Heart left ventricle (tissue), 16 donors: Measurements from ENCODE around the gene LCP2. TPM values are rescaled to one million over a fixed set of nuclear protein-coding genes. Genes with fewer than 3 reads are reported as not detected.

Experiments
- ATAC-seq, 4 donors: fragments of 200-7000 bp; cut with Tn5 transposase; one replicate each; pipeline ENCODE4 v1.9.1; 2020 to 2022; ENCODE audit warnings: moderate library complexity in 4 of 4, mild to moderate bottlenecking in 3 of 4, moderate number of reproducible peaks in 1 of 4
- DNase-seq, 5 donors: peaks; one replicate each; pipeline ENCODE4 v3.0.0-alpha.2; 2020
- H3K27ac ChIP-seq, 12 donors: fragments of 200-600 bp; sonication (generic) in 4 of 12; one replicate each; pipeline versions ENCODE4 v1.5.0 to v1.8.0; 2016 to 2022; ENCODE audit warnings: mild to moderate bottlenecking in 2 of 12
- H3K27me3 ChIP-seq, 9 donors: fragments of 200-600 bp; sonication (generic) in 2 of 9; one replicate each; pipeline versions ENCODE4 v1.5.1 to v1.8.0; 2016 to 2022; ENCODE audit warnings: mild to moderate bottlenecking in 3 of 9
- H3K36me3 ChIP-seq, 9 donors: fragments of 200-600 bp; sonication (generic) in 2 of 9; one replicate each; pipeline versions ENCODE4 v1.5.0 to v1.8.0; 2018 to 2022; ENCODE audit warnings: mild to moderate bottlenecking in 2 of 9
- H3K4me1 ChIP-seq, 12 donors: fragments of 200-600 bp; sonication (generic) in 4 of 12; one replicate each; pipeline versions ENCODE4 v1.5.0 to v1.8.0; 2016 to 2022; ENCODE audit warnings: mild to moderate bottlenecking in 3 of 12
- H3K4me3 ChIP-seq, 12 donors: fragments of 200-600 bp; sonication (generic) in 4 of 12; one replicate each; pipeline versions ENCODE4 v1.5.0 to v1.8.0; 2017 to 2022; ENCODE audit warnings: mild to moderate bottlenecking in 9 of 12, moderate library complexity in 4 of 12
- H3K9me3 ChIP-seq, 12 donors: fragments of 200-600 bp; sonication (generic) in 4 of 12; one replicate each; pipeline versions ENCODE4 v1.5.0 to v1.8.0; 2016 to 2022; ENCODE audit warnings: mild to moderate bottlenecking in 1 of 12
- CTCF ChIP-seq, 12 donors: fragments of 200-600 bp; sonication (generic) in 4 of 12; IDR thresholded peaks; one replicate each; pipeline versions ENCODE4 v1.5.0 to v1.8.0; 2018 to 2022; ENCODE audit warnings: antibody characterized with exemption in 12 of 12, mild to moderate bottlenecking in 5 of 12
- POLR2A ChIP-seq, 2 donors: fragments of 450-650 bp; IDR thresholded peaks; one replicate each; pipeline ENCODE4 v1.6.1; 2017; ENCODE audit warnings: antibody characterized with exemption in 2 of 2, mild to moderate bottlenecking in 2 of 2, moderate library complexity in 2 of 2
- WGBS, 4 donors: extraction: QIAGEN DNeasy Blood & Tissue Kit in 2 of 4; methylation state at CpG; one replicate each; pipeline versions ENCODE4 v1.1.5 to v1.1.7; 2013 to 2018; 5-methylcytosine and 5-hydroxymethylcytosine counted together
- intact Hi-C, 10 donors: fragments of 100-400 bp; cut with DNase I; formaldehyde crosslinking; loops; one replicate each; pipeline versions ENCODE4 v1.11.1 to v1.14.2; 2022
- polyA plus RNA-seq, 2 donors: library from polyadenylated mRNA; stranded (reverse); fragments of 200-250 nt; gene quantifications; one replicate each; pipeline ENCODE4 v1.2.3, GENCODE V29; 2013
- total RNA-seq, 9 donors: library from RNA; depleted of rRNA in 2 of 9; stranded (reverse); fragments of >200 nt in 2 of 9; fragmentation: NEBNext Ultra II Directional in 3 of 9; extraction: Animal tissue kit (Norgen Biotek cat#: 25700) in 3 of 9; gene quantifications; one replicate each; pipeline versions ENCODE4 v1.1.0 to v1.2.4, GENCODE V29; 2016 to 2023
- donor health status: ischemic (EF 13 %, LVEDD 7.1; RV severe dilation, severe dysfunction).
- donor health status: healthy with polysubstance abuse.
- donor health status: DM: no; HTN: yes; CAD: no.
- donor health status: DM: no; HTN: no; CAD: no.
- donor health status: ischemic (EF 25% LVEDD 6.9; RV normal size, moderate dysfunction).
- donor health status: ischemic (EF 25% LVEDD 5.7; RV mildly dilated, moderate dysfunction).
- donor health status: healthy.
- donor health status: DM: yes; HTN: yes; CAD: no.
- donor health status: ischemic (EF 35%, LVEDD 5.7; RV mildly dilated, moderate dysfunction).
- donor health status: nonischemic (EF 11% LVEDD 7.7; RV severe dilation, severe dysfunction).
- donor health status: DM: yes; HTN: yes; CAD: no.
- donor health status: PGD.
- donor health status: ischemic (EF 29% LVEDD 5.4; RV normal size, mild dysfunction).
- donor health status: nonischemic (EF 23%, LVEDD 6.1; RV moderate dilation, normal function).

Gene LCP2
- total and polyA plus RNA-seq, 11 donors = 2.2 to 73.7 (median 4.6) TPM

DNA sequence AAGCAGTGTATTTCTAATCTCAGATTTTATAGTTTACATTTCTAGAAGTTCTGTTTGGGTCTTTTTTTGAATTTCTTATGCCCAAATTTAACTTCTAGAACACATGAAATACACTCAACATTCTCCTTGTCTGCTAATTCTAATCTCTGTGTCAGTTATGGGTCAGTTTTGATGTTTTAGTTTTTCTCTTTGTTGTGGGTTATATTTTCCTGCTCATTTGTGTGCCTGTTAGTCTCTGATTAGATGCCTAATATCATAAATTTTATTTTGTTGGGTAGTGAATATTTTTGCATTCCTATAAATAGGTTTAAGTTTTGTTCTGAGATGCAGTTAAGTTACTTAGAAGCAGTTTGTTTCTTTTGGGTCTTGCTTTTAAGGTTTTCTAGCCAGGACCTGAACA is 12.4 kb downstream of the LCP2 start:
- H3K27me3 ChIP-seq = no peaks in the 10 kb centered on the region
- H3K27ac ChIP-seq = peak overlapping the region in 1 of 12 donors; percentile 38
- intact Hi-C loops = no loop called here
- TF ChIP-seq POLR2A (IDR thresholded peaks at IDR 0.05) (no peak), CTCF (IDR thresholded peaks at IDR 0.05) (no peak)
- DNase-seq (no peak), ATAC-seq (no peak)
- peaks cover 0 to 27% (median 0%) of the 10 kb centered on the region in 12 donors for H3K9me3 ChIP-seq
- H3K4me1 ChIP-seq = peaks cover 0 to 92% (median 14%) of the 10 kb centered on the region in 12 donors
- no peak overlapping the region for H3K4me3 ChIP-seq
- H3K36me3 ChIP-seq = peaks cover 0 to 92% (median 0%) of the 10 kb centered on the region in 9 donors

DNA sequence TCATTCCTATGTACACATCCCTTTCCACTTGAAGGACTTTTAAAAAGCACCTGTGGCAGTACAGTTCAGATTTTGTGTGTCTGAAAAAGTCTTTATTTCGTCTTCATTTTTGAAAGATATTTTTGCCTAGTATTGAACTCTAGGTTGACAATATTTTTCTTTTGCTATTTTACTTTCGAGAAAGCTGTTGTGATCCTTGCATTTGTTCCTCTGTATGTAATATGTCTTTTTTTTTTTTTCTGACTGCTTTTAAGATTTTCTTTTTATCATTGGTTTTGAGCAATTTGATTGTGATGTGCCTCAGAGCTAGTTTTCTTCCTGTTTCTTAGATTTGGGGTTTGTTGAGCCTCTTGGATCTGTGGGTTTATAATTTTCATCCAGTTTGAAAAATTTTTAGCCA is 13.3 kb downstream of the LCP2 start:
- peak overlapping the region in 1 of 12 donors; percentile 4 for H3K4me3 ChIP-seq
- peaks cover 0 to 27% (median 0%) of the 10 kb centered on the region in 12 donors for H3K9me3 ChIP-seq
- ATAC-seq = no peak
- peak overlapping the region in 1 of 12 donors; percentile 58 for H3K27ac ChIP-seq
- intact Hi-C loops = no loop called here
- peaks cover 0 to 92% (median 19%) of the 10 kb centered on the region in 12 donors for H3K4me1 ChIP-seq
- 87 to 91% (median 90%) methylated on average over 2 of the region's 2 CpGs for WGBS, 4 donors
- peaks cover 0 to 85% (median 0%) of the 10 kb centered on the region in 9 donors for H3K36me3 ChIP-seq
- TF ChIP-seq CTCF (IDR thresholded peaks at IDR 0.05) (no peak), POLR2A (IDR thresholded peaks at IDR 0.05) (no peak)
- no peak for DNase-seq
- H3K27me3 ChIP-seq = no peaks in the 10 kb centered on the region

DNA sequence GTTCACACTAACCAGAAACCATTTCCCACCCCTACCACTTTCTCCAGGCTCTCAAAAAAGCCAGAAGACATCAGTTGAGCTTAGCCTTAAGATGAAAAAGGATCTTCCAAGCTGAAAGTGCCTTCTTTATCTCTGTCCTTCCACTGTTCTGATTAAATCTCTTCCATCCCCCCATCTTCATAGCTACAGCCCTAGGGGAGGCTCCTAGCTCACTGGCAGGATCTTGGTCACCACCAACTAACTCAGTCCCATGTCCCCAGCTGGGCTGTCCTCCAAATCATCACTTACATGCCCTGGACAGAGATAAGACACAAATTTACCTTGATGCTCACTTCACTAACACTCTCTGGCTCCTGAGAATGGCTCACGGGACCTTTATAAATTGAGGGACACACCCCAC is 14.3 kb downstream of the LCP2 start:
- Histone ChIP-seq H3K4me3 (no peak overlapping the region), H3K27me3 (no peaks in the 10 kb centered on the region), H3K9me3 (peaks cover 0 to 27% (median 0%) of the 10 kb centered on the region in 12 donors), H3K4me1 (peaks cover 0 to 92% (median 15%) of the 10 kb centered on the region in 12 donors), H3K27ac (peak overlapping the region in 1 of 12 donors; percentile 58), H3K36me3 (peaks cover 0 to 76% (median 0%) of the 10 kb centered on the region in 9 donors)
- 85 to 96% (median 90%) methylated on average over 1 of the region's 1 CpG for WGBS, 4 donors
- DNase-seq = no peak
- no peak for ATAC-seq
- TF ChIP-seq POLR2A (IDR thresholded peaks at IDR 0.05) (no peak), CTCF (IDR thresholded peaks at IDR 0.05) (no peak)
- intact Hi-C loops = no loop called here

GRCh38 chr5:170280011-170280493 is 17.5 kb downstream of the LCP2 start:
- ATAC-seq (peak; percentile 26 to 57 (median 47)), DNase-seq (no peak)
- H3K36me3 ChIP-seq = peaks cover 0 to 61% (median 0%) of the 10 kb centered on the region in 9 donors
- H3K4me3 ChIP-seq = no peak overlapping the region
- TF ChIP-seq CTCF (IDR thresholded peaks at IDR 0.05) = no peak
- TF ChIP-seq POLR2A (IDR thresholded peaks at IDR 0.05) = no peak
- H3K4me1 ChIP-seq = peaks cover 0 to 88% (median 10%) of the 10 kb centered on the region in 12 donors
- peaks cover 0 to 22% (median 0%) of the 10 kb centered on the region in 12 donors for H3K9me3 ChIP-seq
- no peaks in the 10 kb centered on the region for H3K27me3 ChIP-seq
- H3K27ac ChIP-seq = peak overlapping the region in 4 of 12 donors; percentile 1 to 79 (median 24)
- intact Hi-C loops = no loop called here
- 56 to 72% (median 64%) methylated on average over 6 of the region's 6 CpGs for WGBS, 4 donors
